Adrenal gland (tissue), 12 donors: Measurements from ENCODE around the gene ZBTB24. TPM values are rescaled to one million over a fixed set of nuclear protein-coding genes. Genes with fewer than 3 reads are reported as not detected.

Experiments
- DNase-seq, 7 donors: peaks; one replicate each; pipeline ENCODE4 v3.0.0-alpha.2; 2019 to 2020
- H3K27ac ChIP-seq, 5 donors: fragments of 200-600 bp; sonication (generic) in 4 of 5; 1 replicate in 3 of 5; 2 replicates in 2 of 5; pipeline versions ENCODE4 v1.5.1 to v1.8.0; 2016 to 2020; ENCODE audit warnings: mild to moderate bottlenecking in 1 of 5
- H3K27me3 ChIP-seq: fragments of 200-600 bp; 2 replicates; pipeline ENCODE4 v1.8.0; 2021
- H3K36me3 ChIP-seq, 2 donors: fragments of 200-600 bp; replicated peaks in 1 of 2; 1 replicate in 1 of 2; 2 replicates in 1 of 2; pipeline versions ENCODE4 v1.5.1 to v1.8.0; 2018 to 2022
- H3K4me1 ChIP-seq, 2 donors: fragments of 200-600 bp; replicated peaks in 1 of 2; 1 replicate in 1 of 2; 2 replicates in 1 of 2; pipeline versions ENCODE4 v1.5.1 to v1.8.0; 2018 to 2021
- H3K4me3 ChIP-seq, 4 donors: fragments of 200-600 bp; sonication (generic) in 3 of 4; one replicate each; pipeline ENCODE4 v1.5.1; 2016 to 2018
- H3K9me3 ChIP-seq, 3 donors: fragments of 200-600 bp; sonication (generic) in 1 of 3; replicated peaks in 1 of 3; 1 replicate in 2 of 3; 2 replicates in 1 of 3; pipeline versions ENCODE4 v1.5.1 to v1.8.0; 2016 to 2021
- POLR2A ChIP-seq, 2 donors: fragments of 450-650 bp; IDR thresholded peaks; one replicate each; pipeline ENCODE4 v1.6.1; 2017; ENCODE audit warnings: antibody characterized with exemption in 2 of 2, mild to moderate bottlenecking in 2 of 2, moderate library complexity in 1 of 2
- WGBS, 4 donors: extraction: QIAGEN DNeasy Blood & Tissue Kit in 2 of 4; methylation state at CpG; one replicate each; pipeline versions ENCODE4 v1.1.5 to v1.1.7; 2013 to 2017; 5-methylcytosine and 5-hydroxymethylcytosine counted together
- intact Hi-C, 2 donors: fragments of 100-400 bp; cut with DNase I; formaldehyde crosslinking; loops; one replicate each; pipeline versions ENCODE4 v1.14.1 to v1.15.0; 2022 to 2023
- polyA plus RNA-seq, 3 donors: library from polyadenylated mRNA; stranded (reverse); fragments of 200-250 nt in 2 of 3; fragments of 350-450 nt in 1 of 3; fragmentation: Illumina TruSeq in 1 of 3; extraction: RNeasy Lipid Tissue Mini Kit (QIAGEN cat#74804) in 1 of 3; gene quantifications; one replicate each; pipeline ENCODE4 v1.2.3, GENCODE V29; 2013 to 2014
- total RNA-seq, 9 donors: library from RNA; depleted of rRNA in 4 of 9; stranded (reverse); fragments of >200 nt in 4 of 9; fragments of 120-200 nt in 1 of 9; fragmentation: NEBNext Ultra II Directional in 1 of 9; extraction: Animal tissue kit (Norgen Biotek cat#: 25700) in 1 of 9; gene quantifications; one replicate each; pipeline versions ENCODE4 v1.1.0 to v1.2.4, GENCODE V29; 2013 to 2023
- TF ChIP-seq, protein P1 (sequence below), 6 experiments: fragments of 450-650 bp in 4 of 6; fragments of 200-600 bp in 2 of 6; sonication (generic) in 1 of 6; IDR thresholded peaks; 1 replicate in 5 of 6; 2 replicates in 1 of 6; pipeline versions ENCODE4 v1.5.1 to v1.8.0; 2016 to 2021; ENCODE audit warnings: antibody characterized with exemption in 6 of 6, mild to moderate bottlenecking in 2 of 6, moderate library complexity in 1 of 6
- donor health status: healthy with polysubstance abuse.
- donor health status: Bipolar disorder and iron deficiency.
- donor health status: DM: yes; HTN: yes; CAD: no.
- donor health status: DM: no; HTN: no; CAD: no.
- donor health status: DM: no; HTN: no; CAD: no.
- donor health status: DM: yes; HTN: yes; CAD: no.

The ZBTB24 gene
- total and polyA plus RNA-seq, 12 donors, result 2.2 to 14.4 (median 6.2) TPM

DNA sequence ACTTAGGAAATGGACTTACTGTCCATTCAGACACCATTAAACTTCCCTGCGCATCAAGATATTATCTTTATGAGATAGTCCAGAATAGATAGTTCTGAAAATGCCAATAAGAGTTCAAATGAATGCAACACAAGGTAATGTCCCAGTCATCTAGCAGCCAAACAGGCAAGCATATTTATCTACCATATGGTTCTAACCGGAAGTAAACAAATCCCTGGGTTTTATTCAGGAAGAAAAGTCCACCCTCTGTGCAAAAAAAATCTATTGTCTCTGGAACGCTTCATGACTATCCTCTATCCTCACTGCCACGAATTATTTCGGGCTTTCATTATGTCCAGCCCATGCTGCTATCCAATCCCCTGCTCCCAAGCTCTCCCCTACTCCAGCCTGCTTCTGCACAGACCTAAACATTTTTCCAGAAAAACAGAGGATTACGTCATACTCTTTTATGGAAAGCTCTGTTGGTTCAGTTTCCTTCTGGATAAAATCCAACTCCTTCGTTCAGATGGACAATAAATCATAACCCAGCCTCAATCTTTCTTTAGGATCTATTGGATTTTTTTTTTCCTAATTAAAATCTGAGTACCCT, 54.0 kb downstream of the ZBTB24 start:
- Histone ChIP-seq H3K36me3 (no peaks in the 10 kb centered on the region), H3K4me3 (no peak overlapping the region), H3K27me3 (no peaks in the 10 kb centered on the region), H3K27ac (no peak overlapping the region), H3K4me1 (peaks cover 5 to 13% of the 10 kb centered on the region in 2 donors), H3K9me3 (no peaks in the 10 kb centered on the region)
- no peak for DNase-seq
- TF ChIP-seq POLR2A (IDR thresholded peaks at IDR 0.05), result no peak
- TF ChIP-seq, protein P1, sequence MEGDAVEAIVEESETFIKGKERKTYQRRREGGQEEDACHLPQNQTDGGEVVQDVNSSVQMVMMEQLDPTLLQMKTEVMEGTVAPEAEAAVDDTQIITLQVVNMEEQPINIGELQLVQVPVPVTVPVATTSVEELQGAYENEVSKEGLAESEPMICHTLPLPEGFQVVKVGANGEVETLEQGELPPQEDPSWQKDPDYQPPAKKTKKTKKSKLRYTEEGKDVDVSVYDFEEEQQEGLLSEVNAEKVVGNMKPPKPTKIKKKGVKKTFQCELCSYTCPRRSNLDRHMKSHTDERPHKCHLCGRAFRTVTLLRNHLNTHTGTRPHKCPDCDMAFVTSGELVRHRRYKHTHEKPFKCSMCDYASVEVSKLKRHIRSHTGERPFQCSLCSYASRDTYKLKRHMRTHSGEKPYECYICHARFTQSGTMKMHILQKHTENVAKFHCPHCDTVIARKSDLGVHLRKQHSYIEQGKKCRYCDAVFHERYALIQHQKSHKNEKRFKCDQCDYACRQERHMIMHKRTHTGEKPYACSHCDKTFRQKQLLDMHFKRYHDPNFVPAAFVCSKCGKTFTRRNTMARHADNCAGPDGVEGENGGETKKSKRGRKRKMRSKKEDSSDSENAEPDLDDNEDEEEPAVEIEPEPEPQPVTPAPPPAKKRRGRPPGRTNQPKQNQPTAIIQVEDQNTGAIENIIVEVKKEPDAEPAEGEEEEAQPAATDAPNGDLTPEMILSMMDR (IDR thresholded peaks at IDR 0.05), result no peak
- 44 to 53% (median 50%) methylated on average over 7 of the region's 7 CpGs for WGBS, 4 donors
- intact Hi-C loops, result no loop called here

DNA sequence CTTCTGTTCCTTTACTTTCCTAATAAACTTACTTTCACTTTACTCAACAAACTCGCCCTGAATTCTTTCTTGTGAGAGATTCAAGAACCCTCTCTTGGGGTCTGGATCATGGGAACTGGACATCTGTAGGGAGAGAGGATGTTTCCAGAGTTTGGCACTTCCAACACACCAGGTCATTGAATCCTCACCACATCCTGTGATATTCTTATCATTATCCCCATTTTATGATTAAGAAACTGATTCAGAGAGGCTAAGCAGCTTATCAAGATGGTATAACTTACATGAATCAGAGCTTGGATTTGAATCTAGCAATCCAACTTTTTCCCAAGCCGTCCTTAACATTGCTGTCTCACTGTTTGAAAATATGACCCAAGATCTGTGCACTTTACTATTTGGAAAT, 58.1 kb downstream of the ZBTB24 start:
- no peaks in the 10 kb centered on the region for H3K27me3 ChIP-seq
- no peaks in the 10 kb centered on the region for H3K9me3 ChIP-seq
- intact Hi-C loops, result no loop called here
- peaks cover 5 to 13% of the 10 kb centered on the region in 2 donors for H3K4me1 ChIP-seq
- DNase-seq, result no peak
- no peak overlapping the region for H3K27ac ChIP-seq
- 63 to 78% (median 71%) methylated on average over 2 of the region's 2 CpGs for WGBS, 4 donors
- no peak overlapping the region for H3K4me3 ChIP-seq
- no peak for TF ChIP-seq POLR2A (IDR thresholded peaks at IDR 0.05)
- no peaks in the 10 kb centered on the region for H3K36me3 ChIP-seq

DNA sequence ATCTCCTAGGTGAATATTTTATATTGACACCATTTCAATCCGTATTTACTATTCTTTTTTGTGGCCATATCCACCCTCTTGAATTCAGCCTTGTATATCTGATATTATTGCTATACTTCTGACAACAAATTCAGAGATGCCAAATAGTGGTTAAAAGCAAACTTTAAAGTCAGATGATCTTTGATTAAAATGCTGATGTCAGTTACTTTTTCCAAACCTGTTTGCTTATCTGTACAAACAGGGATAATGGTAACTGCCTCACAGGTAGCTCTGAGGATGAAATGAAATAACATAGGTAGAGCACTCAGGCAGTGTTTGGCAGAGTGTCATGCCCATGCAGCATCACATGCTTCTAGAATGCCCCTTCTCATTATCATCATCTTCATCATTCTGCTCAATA, 61.8 kb downstream of the ZBTB24 start:
- intact Hi-C loops, result no loop called here
- 77 to 97% (median 83%) methylated on average over 1 of the region's 1 CpG for WGBS, 4 donors
- no peaks in the 10 kb centered on the region for H3K36me3 ChIP-seq
- H3K27me3 ChIP-seq, result no peaks in the 10 kb centered on the region
- H3K9me3 ChIP-seq, result no peaks in the 10 kb centered on the region
- no peak for DNase-seq
- H3K4me1 ChIP-seq, result peaks cover 5 to 14% of the 10 kb centered on the region in 2 donors
- no peak overlapping the region for H3K4me3 ChIP-seq
- TF ChIP-seq, protein P1 (IDR thresholded peaks at IDR 0.05), result no peak
- TF ChIP-seq POLR2A (IDR thresholded peaks at IDR 0.05), result no peak
- no peak overlapping the region for H3K27ac ChIP-seq

DNA sequence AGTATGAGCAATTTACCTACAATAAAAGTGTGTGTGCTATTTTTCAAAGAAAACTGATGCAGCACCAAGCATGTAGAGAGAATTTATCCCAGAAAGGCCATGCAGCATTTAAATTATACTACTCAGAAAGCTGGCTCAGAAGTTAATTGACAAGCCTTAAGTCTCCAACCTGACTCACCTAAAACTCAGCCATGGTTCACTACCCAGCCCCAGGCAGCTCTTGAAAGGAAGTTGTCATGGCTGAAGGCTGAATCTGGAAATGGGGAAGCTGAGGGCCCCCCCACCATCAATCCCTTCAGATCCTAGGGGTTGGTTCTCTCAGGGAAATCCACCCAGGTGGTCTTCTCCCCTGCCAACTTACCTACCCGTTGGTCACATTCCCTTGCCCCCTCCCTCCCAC, 62.3 kb downstream of the ZBTB24 start:
- Histone ChIP-seq H3K9me3 (no peaks in the 10 kb centered on the region), H3K36me3 (no peaks in the 10 kb centered on the region), H3K27me3 (no peaks in the 10 kb centered on the region), H3K4me1 (peaks cover 5 to 14% of the 10 kb centered on the region in 2 donors), H3K27ac (no peak overlapping the region), H3K4me3 (no peak overlapping the region)
- 39 to 64% (median 59%) methylated on average over 1 of the region's 1 CpG for WGBS, 4 donors
- intact Hi-C loops, result no loop called here
- no peak for DNase-seq
- TF ChIP-seq, protein P1 (IDR thresholded peaks at IDR 0.05), result no peak
- no peak for TF ChIP-seq POLR2A (IDR thresholded peaks at IDR 0.05)

DNA sequence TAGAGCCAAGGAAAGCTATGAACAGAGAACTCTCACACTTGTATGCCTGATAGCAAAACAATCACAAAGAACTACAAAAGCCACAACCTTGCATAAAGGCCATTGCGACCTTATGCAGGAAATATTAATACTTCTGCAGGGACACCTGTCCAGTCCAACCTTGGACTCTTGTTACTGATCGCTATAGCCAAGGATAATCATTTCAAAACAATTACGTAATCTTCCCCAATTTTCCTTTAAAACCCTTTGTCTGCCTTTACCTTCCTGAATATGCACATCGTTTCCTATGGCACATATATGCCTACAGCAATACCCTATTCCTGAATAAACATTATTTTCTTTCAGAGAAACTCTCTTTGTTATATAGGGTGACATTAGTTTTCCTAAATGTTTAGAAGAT, 65.4 kb downstream of the ZBTB24 start:
- H3K27ac ChIP-seq, result no peak overlapping the region
- 47 to 61% (median 55%) methylated on average over 4 of the region's 4 CpGs for WGBS, 4 donors
- no peaks in the 10 kb centered on the region for H3K27me3 ChIP-seq
- no peak for DNase-seq
- H3K4me1 ChIP-seq, result peaks cover 0 to 6% of the 10 kb centered on the region in 2 donors
- no peak overlapping the region for H3K4me3 ChIP-seq
- intact Hi-C loops, result no loop called here
- TF ChIP-seq POLR2A (IDR thresholded peaks at IDR 0.05), result no peak
- TF ChIP-seq, protein P1 (IDR thresholded peaks at IDR 0.05), result no peak
- no peaks in the 10 kb centered on the region for H3K9me3 ChIP-seq
- H3K36me3 ChIP-seq, result no peaks in the 10 kb centered on the region
